ENCODE results near the gene ZNF710. TPM values are rescaled to one million over a fixed set of nuclear protein-coding genes. Genes with fewer than 3 reads are reported as not detected.
A peak's percentile ranks its signal among the peaks of the same experiment; 100 is the strongest.

ZNF710 gene
- total RNA-seq, 4 donors from 2014 or later: 8.9 to 17.2 (median 11.5) TPM

DNA sequence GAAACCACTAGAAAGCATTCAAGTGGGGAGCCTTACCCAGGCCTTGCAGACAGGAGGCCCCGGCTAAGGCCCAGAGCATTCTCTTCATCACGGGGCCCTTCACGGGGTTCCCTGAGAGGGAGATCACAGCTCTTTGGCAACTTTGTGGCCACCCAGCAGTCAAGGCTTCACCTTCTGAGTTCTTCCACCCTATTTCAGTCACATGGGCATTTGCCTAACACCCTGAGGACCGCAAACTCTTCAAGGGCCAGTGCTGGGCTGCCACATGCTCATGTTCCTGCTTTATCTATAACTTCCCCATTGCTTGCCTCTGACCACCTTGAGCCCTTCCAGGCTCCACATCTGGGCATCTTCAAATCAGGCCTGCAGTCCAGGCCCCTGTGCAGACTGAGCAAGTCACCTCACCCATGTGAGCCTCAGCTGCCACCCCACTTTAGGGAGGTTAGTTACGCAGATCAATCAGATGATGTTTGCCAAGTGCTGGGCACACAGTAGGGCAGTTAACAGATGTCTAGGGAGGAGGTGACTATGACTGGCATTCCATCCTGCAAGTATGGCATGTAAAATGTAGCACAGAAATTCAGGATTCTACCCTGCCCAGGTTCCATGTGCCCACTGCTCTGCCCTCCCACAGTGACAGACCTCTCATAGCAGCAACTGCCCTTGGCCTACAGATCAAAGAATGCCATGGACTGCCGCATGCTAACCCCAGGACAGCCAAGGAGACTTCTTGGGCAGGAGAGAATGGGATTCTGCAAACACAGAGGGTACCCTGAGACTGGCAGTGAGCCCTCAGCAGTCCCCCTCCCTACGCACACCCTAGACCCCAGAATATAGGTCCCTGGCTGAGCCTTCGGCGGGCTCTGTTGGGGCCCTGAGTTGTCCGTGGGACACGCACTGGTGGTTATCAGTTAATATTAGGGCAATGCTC lies 37.6 kb upstream of the ZNF710 start:
- intact Hi-C loops (cut with DNase I): no loop called here
- WGBS, 2 donors: 92 to 94% methylated on average over 7 to 9 of the region's 11 CpGs
- Histone ChIP-seq H3K9me3 (no peaks in the 10 kb centered on the region), H3K27me3 (no peaks in the 10 kb centered on the region), H3K4me1 (peaks cover 6 to 16% of the 10 kb centered on the region in 2 donors), H3K4me3 (replicated peaks in 1 of 3) (no peak overlapping the region), H3K36me3 (no peaks in the 10 kb centered on the region), H3K27ac (peak overlapping the region in 1 of 3 donors; percentile 23)
- TF ChIP-seq, protein P1, sequence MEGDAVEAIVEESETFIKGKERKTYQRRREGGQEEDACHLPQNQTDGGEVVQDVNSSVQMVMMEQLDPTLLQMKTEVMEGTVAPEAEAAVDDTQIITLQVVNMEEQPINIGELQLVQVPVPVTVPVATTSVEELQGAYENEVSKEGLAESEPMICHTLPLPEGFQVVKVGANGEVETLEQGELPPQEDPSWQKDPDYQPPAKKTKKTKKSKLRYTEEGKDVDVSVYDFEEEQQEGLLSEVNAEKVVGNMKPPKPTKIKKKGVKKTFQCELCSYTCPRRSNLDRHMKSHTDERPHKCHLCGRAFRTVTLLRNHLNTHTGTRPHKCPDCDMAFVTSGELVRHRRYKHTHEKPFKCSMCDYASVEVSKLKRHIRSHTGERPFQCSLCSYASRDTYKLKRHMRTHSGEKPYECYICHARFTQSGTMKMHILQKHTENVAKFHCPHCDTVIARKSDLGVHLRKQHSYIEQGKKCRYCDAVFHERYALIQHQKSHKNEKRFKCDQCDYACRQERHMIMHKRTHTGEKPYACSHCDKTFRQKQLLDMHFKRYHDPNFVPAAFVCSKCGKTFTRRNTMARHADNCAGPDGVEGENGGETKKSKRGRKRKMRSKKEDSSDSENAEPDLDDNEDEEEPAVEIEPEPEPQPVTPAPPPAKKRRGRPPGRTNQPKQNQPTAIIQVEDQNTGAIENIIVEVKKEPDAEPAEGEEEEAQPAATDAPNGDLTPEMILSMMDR (IDR thresholded peaks at IDR 0.05): no peak
- TF ChIP-seq POLR2A (IDR thresholded peaks at IDR 0.05): no peak
- no peak for DNase-seq

DNA sequence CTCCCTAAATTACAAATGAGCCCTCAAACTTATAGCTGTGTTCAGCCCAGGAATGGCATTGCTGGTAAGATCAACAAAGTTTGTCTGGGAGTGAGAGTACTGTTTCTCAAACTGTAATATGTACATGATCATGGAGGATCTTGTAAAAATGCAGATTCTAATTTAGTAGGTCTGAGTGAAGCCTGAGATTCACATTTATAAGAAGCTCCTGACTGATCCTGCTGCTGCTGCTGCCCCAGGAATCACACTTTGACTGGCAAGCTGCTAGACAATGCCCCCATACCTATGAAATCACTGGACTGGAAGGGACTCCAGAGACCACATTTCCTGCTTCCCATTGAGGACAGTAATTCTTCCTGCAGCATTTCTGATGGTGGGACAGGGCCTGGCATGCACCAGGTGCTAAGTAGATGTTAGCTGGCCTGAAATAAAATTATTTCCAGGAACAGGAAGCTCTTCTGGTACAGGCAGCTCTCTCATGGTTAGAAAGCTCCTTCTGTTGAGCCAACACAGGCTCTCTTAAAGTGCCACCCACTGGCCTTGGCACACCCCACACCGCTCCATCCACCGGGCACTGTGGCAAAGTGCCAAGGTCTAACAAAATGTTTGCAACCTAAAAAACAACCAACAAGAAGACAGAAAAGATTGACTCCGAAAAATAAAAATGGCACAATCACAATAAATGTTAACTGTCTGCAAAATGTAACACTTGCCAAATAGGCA lies 36.7 kb upstream of the ZNF710 start:
- DNase-seq: peak; percentile 71 to 73
- Histone ChIP-seq H3K9me3 (no peaks in the 10 kb centered on the region), H3K36me3 (no peaks in the 10 kb centered on the region), H3K4me1 (peaks cover 6 to 16% of the 10 kb centered on the region in 2 donors), H3K27me3 (no peaks in the 10 kb centered on the region), H3K4me3 (replicated peaks in 1 of 3) (no peak overlapping the region), H3K27ac (peak overlapping the region in 1 of 3 donors; percentile 23)
- intact Hi-C loops (cut with DNase I): no loop called here
- WGBS, 2 donors: 18 to 28% methylated on average over 3 of the region's 3 CpGs
- TF ChIP-seq, protein P1 (IDR thresholded peaks at IDR 0.05): no peak
- TF ChIP-seq POLR2A (IDR thresholded peaks at IDR 0.05): no peak

DNA sequence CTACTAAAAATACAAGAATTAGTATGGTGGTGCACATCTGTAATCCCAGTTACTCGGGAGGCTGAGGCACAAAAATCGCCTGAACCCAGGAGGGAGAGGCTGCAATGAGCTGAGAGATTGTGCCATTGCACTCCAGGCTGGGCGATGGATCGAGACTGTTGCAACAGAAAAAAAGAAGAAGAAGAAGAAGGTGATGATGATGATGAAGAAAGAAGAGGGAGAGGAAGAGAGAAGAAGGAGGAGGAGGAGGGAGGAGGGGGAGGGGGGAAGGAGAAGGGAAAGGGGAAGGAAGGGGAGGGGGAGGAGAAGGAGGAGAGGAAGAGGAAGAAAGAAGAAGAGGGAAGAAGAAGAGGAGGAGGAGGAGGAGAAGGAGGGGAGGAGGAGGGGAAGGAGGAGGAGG lies 33.2 kb upstream of the ZNF710 start:
- no peaks in the 10 kb centered on the region for H3K27me3 ChIP-seq
- no peak overlapping the region for H3K4me3 ChIP-seq (replicated peaks in 1 of 3)
- intact Hi-C loops (cut with DNase I): no loop called here
- WGBS, 2 donors: 89 to 94% methylated on average over 4 of the region's 4 CpGs
- H3K9me3 ChIP-seq: no peaks in the 10 kb centered on the region
- peaks cover 11 to 28% of the 10 kb centered on the region in 2 donors for H3K4me1 ChIP-seq
- no peaks in the 10 kb centered on the region for H3K36me3 ChIP-seq
- DNase-seq: no peak
- TF ChIP-seq POLR2A (IDR thresholded peaks at IDR 0.05): no peak
- TF ChIP-seq, protein P1 (IDR thresholded peaks at IDR 0.05): no peak
- no peak overlapping the region for H3K27ac ChIP-seq

DNA sequence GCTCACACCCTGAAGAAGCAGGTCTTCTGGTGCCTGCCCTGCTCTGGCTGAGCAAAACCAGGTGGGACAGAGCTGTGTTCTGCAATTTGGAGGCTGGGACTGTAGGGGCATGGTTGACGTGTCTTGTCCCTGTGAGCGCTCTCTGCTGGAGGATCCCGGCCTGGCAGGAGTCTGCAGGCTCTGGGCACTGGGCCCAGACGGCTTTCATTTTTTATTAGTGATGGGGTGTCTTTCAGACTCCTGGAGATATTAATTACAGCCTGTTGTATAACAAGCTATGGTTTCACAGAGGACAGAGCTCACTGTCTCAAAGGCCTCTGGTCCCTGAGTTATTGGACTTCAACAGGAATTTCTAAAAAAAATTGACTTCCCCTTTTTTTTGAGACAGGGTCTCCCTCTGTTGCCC lies 29.5 kb upstream of the ZNF710 start:
- no peaks in the 10 kb centered on the region for H3K36me3 ChIP-seq
- H3K9me3 ChIP-seq: no peaks in the 10 kb centered on the region
- intact Hi-C loops (cut with DNase I): loop anchor here (10.0 kb wide), 1 partner anchor 57 kb away; the partner anchor contains the start of gene ARPIN
- H3K27me3 ChIP-seq: no peaks in the 10 kb centered on the region
- 39 to 51% methylated on average over 4 of the region's 4 CpGs for WGBS, 2 donors
- H3K4me3 ChIP-seq (replicated peaks in 1 of 3): no peak overlapping the region
- DNase-seq: peak; percentile 48 to 59
- H3K4me1 ChIP-seq: peaks cover 4 to 12% of the 10 kb centered on the region in 2 donors
- no peak for TF ChIP-seq POLR2A (IDR thresholded peaks at IDR 0.05)
- TF ChIP-seq, protein P1 (IDR thresholded peaks at IDR 0.05): peak in 4 of 6 experiments; percentile 14 to 53 (median 40)
- H3K27ac ChIP-seq: no peak overlapping the region
